Measurements from ENCODE around the gene PLET1.

DNA sequence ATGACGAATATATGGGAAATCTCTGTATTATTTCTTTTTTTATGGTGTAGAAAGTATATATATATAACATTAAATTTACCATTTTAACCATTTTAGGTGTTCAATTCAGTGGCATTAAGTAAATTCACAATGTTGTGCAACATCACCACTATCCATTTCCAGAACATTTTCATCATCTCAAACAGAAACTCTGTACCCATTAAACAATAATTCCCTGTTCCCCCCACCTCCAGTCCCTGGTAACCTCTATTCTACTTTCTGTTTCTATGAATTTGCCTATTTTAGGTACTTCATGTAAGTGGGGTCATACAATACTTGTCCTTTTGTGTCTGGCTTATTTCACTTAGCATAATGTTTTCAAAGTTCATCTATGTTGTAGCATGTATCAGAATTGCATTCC is 49.8 kb downstream of the PLET1 start:
- TF ChIP-seq, protein P1, sequence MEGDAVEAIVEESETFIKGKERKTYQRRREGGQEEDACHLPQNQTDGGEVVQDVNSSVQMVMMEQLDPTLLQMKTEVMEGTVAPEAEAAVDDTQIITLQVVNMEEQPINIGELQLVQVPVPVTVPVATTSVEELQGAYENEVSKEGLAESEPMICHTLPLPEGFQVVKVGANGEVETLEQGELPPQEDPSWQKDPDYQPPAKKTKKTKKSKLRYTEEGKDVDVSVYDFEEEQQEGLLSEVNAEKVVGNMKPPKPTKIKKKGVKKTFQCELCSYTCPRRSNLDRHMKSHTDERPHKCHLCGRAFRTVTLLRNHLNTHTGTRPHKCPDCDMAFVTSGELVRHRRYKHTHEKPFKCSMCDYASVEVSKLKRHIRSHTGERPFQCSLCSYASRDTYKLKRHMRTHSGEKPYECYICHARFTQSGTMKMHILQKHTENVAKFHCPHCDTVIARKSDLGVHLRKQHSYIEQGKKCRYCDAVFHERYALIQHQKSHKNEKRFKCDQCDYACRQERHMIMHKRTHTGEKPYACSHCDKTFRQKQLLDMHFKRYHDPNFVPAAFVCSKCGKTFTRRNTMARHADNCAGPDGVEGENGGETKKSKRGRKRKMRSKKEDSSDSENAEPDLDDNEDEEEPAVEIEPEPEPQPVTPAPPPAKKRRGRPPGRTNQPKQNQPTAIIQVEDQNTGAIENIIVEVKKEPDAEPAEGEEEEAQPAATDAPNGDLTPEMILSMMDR (IDR thresholded peaks at IDR 0.05), result no peak
- no peak for TF ChIP-seq EZH2phosphoT487 (IDR thresholded peaks at IDR 0.05)
